Small intestine (tissue), 7 donors: ENCODE data around the gene SLC6A17. TPM values are rescaled to one million over a fixed set of nuclear protein-coding genes. Genes with fewer than 3 reads are reported as not detected.

Experiments
- DNase-seq, 2 donors: peaks; one replicate each; pipeline versions ENCODE4 v3.0.0 to v3.0.0-alpha.2; 2013
- FAIRE-seq: peaks from 2 replicates; lab custom pipeline; 2012; peaks lifted over from hg19 to GRCh38; lab: Jason Lieb, UNC
- H3K27ac ChIP-seq, 3 donors: one replicate each; pipeline ENCODE4 v1.5.1; 2013; ENCODE audit warnings: low read length in 2 of 3, mild to moderate bottlenecking in 2 of 3, control low read depth in 1 of 3, inconsistent platforms in 1 of 3, low read depth in 1 of 3, moderate library complexity in 1 of 3
- H3K27me3 ChIP-seq, 3 donors: one replicate each; pipeline ENCODE4 v1.6.1; 2013; ENCODE audit warnings: low read length in 3 of 3, inconsistent platforms in 1 of 3; ENCODE audit not compliant: control insufficient read depth in 3 of 3, insufficient read depth in 3 of 3
- H3K36me3 ChIP-seq, 3 donors: one replicate each; pipeline ENCODE4 v1.6.1; 2013; ENCODE audit warnings: low read length in 3 of 3, inconsistent platforms in 1 of 3, low read depth in 1 of 3, mild to moderate bottlenecking in 1 of 3, moderate library complexity in 1 of 3; ENCODE audit not compliant: control insufficient read depth in 3 of 3, insufficient read depth in 2 of 3
- H3K4me1 ChIP-seq, 3 donors: one replicate each; pipeline ENCODE4 v1.6.1; 2013; ENCODE audit warnings: low read length in 2 of 3, inconsistent platforms in 1 of 3, low read depth in 1 of 3, mild to moderate bottlenecking in 1 of 3, moderate library complexity in 1 of 3; ENCODE audit not compliant: control insufficient read depth in 3 of 3, insufficient read depth in 2 of 3
- H3K4me3 ChIP-seq, 3 donors: one replicate each; pipeline ENCODE4 v1.5.1; 2013; ENCODE audit warnings: low read length in 3 of 3, control low read depth in 1 of 3, inconsistent platforms in 1 of 3, low read depth in 1 of 3, mild to moderate bottlenecking in 1 of 3, moderate library complexity in 1 of 3
- H3K9me3 ChIP-seq, 2 donors: one replicate each; pipeline ENCODE4 v1.6.1; 2013; ENCODE audit warnings: low read depth in 1 of 2, low read length in 1 of 2; ENCODE audit not compliant: control insufficient read depth in 2 of 2, insufficient read depth in 1 of 2
- WGBS, 3 donors: extraction: QIAGEN DNeasy Blood & Tissue Kit; methylation state at CpG; one replicate each; pipeline ENCODE4 v1.1.7; 2013; 5-methylcytosine and 5-hydroxymethylcytosine counted together
- polyA plus RNA-seq, 4 donors: library from polyadenylated mRNA; stranded (reverse) in 3 of 4; unstranded in 1 of 4; fragments of 200-250 nt in 3 of 4; fragments of 120-200 nt in 1 of 4; gene quantifications; one replicate each; pipeline versions ENCODE4 v1.2.1 to v1.2.3, GENCODE V29; 2013
- donor health status: healthy with polysubstance abuse.
- donor health status: control.
- donor health status: control.
- donor health status: Bipolar disorder and iron deficiency.
- donor health status: healthy.

SLC6A17 gene
- polyA plus RNA-seq, 4 donors, result under 0.01 to 0.49 TPM; not detected in 2

- H3K27ac ChIP-seq, result no peak overlapping the region
- H3K27me3 ChIP-seq, result no peaks in the 10 kb centered on the region
- peaks cover 0 to 20% (median 0%) of the 10 kb centered on the region in 3 donors for H3K36me3 ChIP-seq
- FAIRE-seq, result no peak
- H3K4me1 ChIP-seq, result no peaks in the 10 kb centered on the region
- no peak overlapping the region for H3K4me3 ChIP-seq
- DNase-seq, result no peak
- H3K9me3 ChIP-seq, result peaks cover 0 to 8% of the 10 kb centered on the region in 2 donors
- 87 to 91% (median 90%) methylated on average over 12 of the region's 12 CpGs for WGBS, 3 donors
Observed at GRCh38 chr1:110227774-110228173, 77.5 kb downstream of the SLC6A17 start.

GRCh38 chr1:110228381-110228780 lies 78.1 kb downstream of the SLC6A17 start:
- no peaks in the 10 kb centered on the region for H3K4me1 ChIP-seq
- no peak overlapping the region for H3K4me3 ChIP-seq
- H3K27me3 ChIP-seq, result no peaks in the 10 kb centered on the region
- DNase-seq (no peak), FAIRE-seq (no peak)
- WGBS, 3 donors, result 86 to 94% (median 90%) methylated on average over 11 to 12 of the region's 12 CpGs
- H3K27ac ChIP-seq, result no peak overlapping the region
- H3K9me3 ChIP-seq, result peaks cover 0 to 13% of the 10 kb centered on the region in 2 donors
- peaks cover 0 to 17% (median 0%) of the 10 kb centered on the region in 3 donors for H3K36me3 ChIP-seq

GRCh38 chr1:110228869-110229268 lies 78.6 kb downstream of the SLC6A17 start:
- peaks cover 0 to 13% of the 10 kb centered on the region in 2 donors for H3K9me3 ChIP-seq
- 50 to 70% (median 61%) methylated on average over 9 of the region's 9 CpGs for WGBS, 3 donors
- no peak overlapping the region for H3K27ac ChIP-seq
- H3K36me3 ChIP-seq, result peaks cover 0 to 20% (median 0%) of the 10 kb centered on the region in 3 donors
- H3K27me3 ChIP-seq, result no peaks in the 10 kb centered on the region
- no peak for DNase-seq
- FAIRE-seq, result no peak
- H3K4me1 ChIP-seq, result no peaks in the 10 kb centered on the region
- H3K4me3 ChIP-seq, result no peak overlapping the region

DNA sequence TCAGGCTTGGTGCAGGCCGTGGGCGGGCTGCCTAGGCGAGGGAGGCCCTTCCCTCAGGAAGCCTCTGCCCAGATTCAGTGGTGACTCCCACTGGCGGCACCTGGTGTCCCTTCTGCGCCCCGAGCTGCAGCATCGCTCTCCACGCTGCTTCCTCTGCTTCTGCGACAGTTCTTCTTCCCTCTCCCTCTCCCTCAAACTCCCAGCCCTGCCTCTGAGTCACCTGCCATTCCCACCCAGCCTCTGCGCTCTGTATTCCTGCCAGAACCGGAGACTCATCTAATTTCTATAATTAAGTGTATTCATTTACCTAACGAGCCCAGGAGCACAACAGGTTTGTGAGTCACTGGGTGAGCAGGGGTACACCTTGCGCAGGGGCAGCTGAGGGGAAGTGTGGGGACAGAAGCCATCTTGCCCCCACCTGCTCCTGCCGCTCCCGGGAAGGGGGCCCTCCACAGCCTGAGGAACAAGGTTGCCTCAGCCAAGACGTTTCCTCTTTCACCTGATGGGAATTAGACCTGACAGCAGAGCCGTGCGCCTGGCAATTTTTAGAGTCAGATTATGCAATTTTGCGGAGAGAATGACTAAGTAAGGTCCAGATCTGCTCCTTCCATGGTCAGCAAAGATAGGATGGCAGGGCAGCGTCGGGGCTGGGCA lies 79.2 kb downstream of the SLC6A17 start:
- H3K36me3 ChIP-seq, result peaks cover 0 to 20% (median 0%) of the 10 kb centered on the region in 3 donors
- no peak for FAIRE-seq
- H3K27me3 ChIP-seq, result no peaks in the 10 kb centered on the region
- H3K4me3 ChIP-seq, result no peak overlapping the region
- 87 to 92% (median 89%) methylated on average over 16 to 21 of the region's 21 CpGs for WGBS, 3 donors
- no peaks in the 10 kb centered on the region for H3K4me1 ChIP-seq
- no peak for DNase-seq
- no peak overlapping the region for H3K27ac ChIP-seq
- H3K9me3 ChIP-seq, result peaks cover 0 to 13% of the 10 kb centered on the region in 2 donors

DNA sequence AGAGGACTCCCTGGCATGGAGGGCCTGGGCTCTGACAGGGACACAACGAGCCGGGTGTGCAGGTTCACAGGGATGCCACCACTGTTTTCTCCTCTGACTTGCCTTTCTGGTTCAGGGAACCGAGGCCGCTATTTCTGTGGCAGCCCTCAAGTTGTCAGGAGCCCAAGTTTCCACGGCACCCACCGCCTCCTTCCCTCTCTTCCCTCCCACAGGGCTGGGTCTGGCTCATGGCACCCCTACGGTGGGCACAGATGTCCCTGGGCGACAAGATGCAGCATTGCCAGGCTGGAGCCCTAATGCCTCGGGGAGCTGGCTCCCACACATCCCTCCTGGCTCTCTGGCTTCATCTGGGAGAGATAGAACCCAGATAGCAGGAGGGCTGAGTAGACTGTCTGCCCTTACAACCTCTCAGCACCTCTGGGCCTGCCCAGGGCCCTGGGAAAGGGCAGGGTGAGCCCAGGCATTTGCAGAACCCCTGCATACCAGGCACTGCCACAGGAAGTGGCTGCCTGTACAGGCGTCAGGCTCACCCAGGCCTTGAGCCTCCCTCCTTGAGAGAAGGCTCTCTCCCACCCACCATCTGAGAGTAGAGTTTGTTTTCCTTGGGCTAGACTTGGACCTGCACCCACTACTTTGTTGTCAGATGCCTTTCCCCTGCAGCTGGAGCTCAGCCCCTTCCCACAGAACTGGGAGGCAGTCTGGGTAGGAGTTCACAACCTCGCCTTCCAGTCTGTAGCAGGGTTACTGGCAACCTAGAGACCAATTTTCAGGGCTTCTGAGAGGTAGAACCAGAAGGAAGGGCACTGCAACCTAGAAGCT lies 80.3 kb downstream of the SLC6A17 start:
- Histone ChIP-seq H3K27ac (no peak overlapping the region), H3K36me3 (peaks cover 0 to 20% (median 0%) of the 10 kb centered on the region in 3 donors), H3K27me3 (no peaks in the 10 kb centered on the region), H3K4me3 (no peak overlapping the region), H3K9me3 (peaks cover 0 to 13% of the 10 kb centered on the region in 2 donors), H3K4me1 (peaks cover 0 to 3% (median 3%) of the 10 kb centered on the region in 3 donors)
- DNase-seq (no peak), FAIRE-seq (no peak)
- 82 to 95% (median 88%) methylated on average over 11 of the region's 11 CpGs for WGBS, 3 donors

DNA sequence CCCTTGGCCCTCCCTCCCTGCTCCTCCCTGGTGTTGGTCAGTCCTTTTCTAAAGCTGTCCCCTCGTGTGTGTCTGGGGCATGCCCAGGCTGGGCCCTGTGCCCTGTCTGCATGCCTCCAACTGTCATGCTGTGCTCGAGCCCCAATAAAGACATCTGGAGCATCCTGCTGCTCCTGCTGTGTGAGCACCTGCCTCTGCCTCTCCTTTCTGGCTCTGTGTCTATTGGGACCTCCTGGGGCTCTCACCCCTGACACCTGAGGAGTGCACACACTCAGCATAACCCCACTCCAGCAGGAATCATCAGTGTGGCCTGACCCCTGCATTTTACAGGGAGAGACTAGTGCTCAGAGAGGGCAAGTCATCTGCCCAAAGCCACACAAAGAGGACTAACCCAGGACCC lies 83.6 kb downstream of the SLC6A17 start:
- Histone ChIP-seq H3K27ac (no peak overlapping the region), H3K36me3 (peaks cover 0 to 16% (median 0%) of the 10 kb centered on the region in 3 donors), H3K27me3 (no peaks in the 10 kb centered on the region), H3K9me3 (peaks cover 0 to 13% of the 10 kb centered on the region in 2 donors), H3K4me1 (peaks cover 0 to 12% (median 11%) of the 10 kb centered on the region in 3 donors), H3K4me3 (no peak overlapping the region)
- DNase-seq (no peak), FAIRE-seq (no peak)
- WGBS, 3 donors, result 70 to 88% (median 74%) methylated on average over 2 of the region's 2 CpGs

GRCh38 chr1:110234691-110235090 lies 84.4 kb downstream of the SLC6A17 start:
- no peak for FAIRE-seq
- peaks cover 0 to 12% (median 11%) of the 10 kb centered on the region in 3 donors for H3K4me1 ChIP-seq
- H3K27ac ChIP-seq, result peak overlapping the region in 1 of 3 donors; percentile 62
- peaks cover 0 to 13% of the 10 kb centered on the region in 2 donors for H3K9me3 ChIP-seq
- H3K27me3 ChIP-seq, result no peaks in the 10 kb centered on the region
- H3K4me3 ChIP-seq, result no peak overlapping the region
- H3K36me3 ChIP-seq, result peaks cover 0 to 13% (median 0%) of the 10 kb centered on the region in 3 donors
- 89 to 94% (median 91%) methylated on average over 5 of the region's 5 CpGs for WGBS, 3 donors
- DNase-seq, result no peak

GRCh38 chr1:110235181-110235833 lies 85.0 kb downstream of the SLC6A17 start:
- 60 to 70% (median 62%) methylated on average over 13 of the region's 13 CpGs for WGBS, 3 donors
- Histone ChIP-seq H3K9me3 (peaks cover 0 to 13% of the 10 kb centered on the region in 2 donors), H3K27ac (peak overlapping the region in 1 of 3 donors; percentile 62), H3K4me1 (peaks cover 0 to 12% (median 11%) of the 10 kb centered on the region in 3 donors), H3K36me3 (peaks cover 0 to 13% (median 0%) of the 10 kb centered on the region in 3 donors), H3K27me3 (no peaks in the 10 kb centered on the region), H3K4me3 (no peak overlapping the region)
- DNase-seq (no peak), FAIRE-seq (no peak)
